ENCODE data around the gene FGGY.
"Not testable (repeated sequence)": the region's sequence is repeated elsewhere in the genome, so short reads cannot be mapped to it uniquely, and the experiment has no call there.

FGGY gene

DNA sequence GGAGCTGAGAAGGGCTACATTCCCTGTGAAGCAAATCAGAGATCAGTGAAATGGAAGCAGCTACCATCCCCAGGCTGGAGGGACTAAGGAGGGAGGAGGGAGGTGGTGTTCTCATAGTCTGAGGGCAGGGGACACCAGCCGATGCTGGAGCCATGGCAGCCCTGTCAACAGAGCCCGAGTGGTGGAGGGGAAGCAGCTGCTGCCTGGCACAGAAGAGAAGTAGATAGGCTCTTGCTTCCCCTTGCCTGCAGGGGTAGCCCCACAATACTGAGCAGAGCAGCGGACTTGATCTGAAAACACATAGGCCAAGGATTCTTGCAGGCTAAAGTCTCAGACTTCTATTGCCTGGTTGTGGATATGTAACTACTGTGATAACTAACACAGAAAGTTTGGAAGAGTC lies 255.1 kb downstream of the FGGY start:
- Histone ChIP-seq H3K36me3 (ENCODE audit: insufficient read depth, low read length) (no peaks in the 10 kb centered on the region), H3K27ac (no peak overlapping the region), H3K4me3 (no peak overlapping the region), H3K9me3 (ENCODE audit: low read depth, low read length) (no peaks in the 10 kb centered on the region), H3K9ac (ENCODE audit: insufficient read length) (no peak overlapping the region)
- TF ChIP-seq EZH2 (IDR thresholded peaks at IDR 0.05) (no peak), POLR2AphosphoS5 (IDR thresholded peaks at IDR 0.05; ENCODE audit: borderline replicate concordance, low read depth, low read length) (no peak), FOXP2 (optimal IDR thresholded peaks at IDR 0.05; ENCODE audit: control extremely low read depth, extremely low read length, insufficient read depth) (no peak)
- no peak for DNase-seq (ENCODE audit: low read depth, low spot score)

DNA sequence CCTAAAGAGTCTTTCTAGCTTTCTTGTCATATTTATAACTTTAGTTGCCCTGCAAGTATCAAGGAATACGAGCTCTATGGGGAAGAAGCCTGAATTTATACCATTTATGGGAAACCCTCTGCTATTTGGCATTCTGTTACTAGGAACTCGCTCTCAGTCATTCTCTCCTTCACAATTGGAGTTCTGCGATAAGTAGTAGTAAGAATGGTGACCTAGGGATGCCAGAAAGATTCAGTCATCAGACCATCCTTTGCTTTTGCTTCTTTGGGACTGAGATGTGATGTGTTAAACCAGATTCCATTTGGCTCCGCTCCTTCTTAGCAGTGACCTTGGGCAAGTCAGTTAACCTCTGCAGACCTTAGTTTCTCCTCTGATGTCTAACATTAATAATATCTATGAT lies 256.5 kb downstream of the FGGY start:
- no peak overlapping the region for H3K9ac ChIP-seq (ENCODE audit: insufficient read length)
- no peak overlapping the region for H3K27ac ChIP-seq
- H3K9me3 ChIP-seq (ENCODE audit: low read depth, low read length), result no peaks in the 10 kb centered on the region
- no peak overlapping the region for H3K4me3 ChIP-seq
- DNase-seq (ENCODE audit: low read depth, low spot score), result no peak
- H3K36me3 ChIP-seq (ENCODE audit: insufficient read depth, low read length), result no peaks in the 10 kb centered on the region
- TF ChIP-seq POLR2AphosphoS5 (IDR thresholded peaks at IDR 0.05; ENCODE audit: borderline replicate concordance, low read depth, low read length) (no peak), EZH2 (IDR thresholded peaks at IDR 0.05) (no peak), FOXP2 (optimal IDR thresholded peaks at IDR 0.05; ENCODE audit: control extremely low read depth, extremely low read length, insufficient read depth) (no peak)

DNA sequence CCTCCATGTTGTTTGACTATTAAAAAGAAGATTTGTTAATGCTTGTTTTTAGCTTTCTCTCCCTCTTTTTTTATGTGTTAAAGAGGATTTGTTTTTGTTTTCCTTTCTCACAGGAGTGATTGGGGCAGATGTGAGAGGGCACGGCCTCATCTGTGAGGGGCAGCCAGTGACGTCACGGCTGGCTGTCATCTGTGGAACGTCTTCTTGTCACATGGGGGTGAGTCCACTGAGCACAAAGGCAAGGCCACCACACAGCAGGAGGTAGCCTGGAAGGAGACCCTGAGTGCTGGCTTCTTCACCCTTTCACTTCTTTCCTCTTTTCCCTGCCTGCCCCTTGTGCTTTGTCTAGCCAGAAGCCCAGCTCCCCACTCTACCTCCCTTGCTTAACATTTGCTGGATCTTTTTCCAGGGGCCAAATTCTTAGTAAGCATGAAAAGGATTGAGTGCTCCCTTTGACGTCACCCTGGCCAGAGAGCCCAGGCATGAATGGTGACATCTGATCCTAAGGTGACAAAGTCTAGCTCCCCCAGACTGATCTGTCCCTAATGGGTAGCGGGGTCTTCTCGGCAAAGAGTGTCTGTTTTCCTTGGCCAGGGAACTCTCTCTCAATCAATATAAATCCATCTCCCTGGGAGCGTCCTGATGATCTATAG lies 257.2 kb downstream of the FGGY start:
- H3K27ac ChIP-seq, result no peak overlapping the region
- no peak for DNase-seq (ENCODE audit: low read depth, low spot score)
- H3K4me3 ChIP-seq, result no peak overlapping the region
- TF ChIP-seq FOXP2 (optimal IDR thresholded peaks at IDR 0.05; ENCODE audit: control extremely low read depth, extremely low read length, insufficient read depth) (no peak), POLR2AphosphoS5 (IDR thresholded peaks at IDR 0.05; ENCODE audit: borderline replicate concordance, low read depth, low read length) (no peak), EZH2 (IDR thresholded peaks at IDR 0.05) (no peak)
- H3K9ac ChIP-seq (ENCODE audit: insufficient read length), result no peak overlapping the region
- no peaks in the 10 kb centered on the region for H3K36me3 ChIP-seq (ENCODE audit: insufficient read depth, low read length)
- H3K9me3 ChIP-seq (ENCODE audit: low read depth, low read length), result no peaks in the 10 kb centered on the region

DNA sequence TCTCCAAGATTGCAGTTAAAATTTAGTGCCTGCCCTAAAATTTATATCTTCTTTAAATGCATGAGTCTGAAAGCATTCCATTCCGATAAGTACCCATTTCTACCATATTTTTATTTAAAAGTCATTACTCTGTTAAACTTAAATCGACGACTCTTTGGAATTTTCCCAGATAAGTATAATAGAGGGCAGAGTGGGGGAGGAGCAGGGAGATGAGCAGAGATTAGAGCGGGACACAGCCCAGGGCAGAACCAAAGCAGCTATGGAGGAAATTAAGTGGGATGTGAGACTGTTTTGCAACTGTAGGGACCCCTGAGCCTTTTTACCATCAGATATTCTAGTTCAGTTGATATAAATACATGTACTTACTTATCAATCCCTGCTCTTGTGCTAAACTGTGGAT lies 257.9 kb downstream of the FGGY start:
- Histone ChIP-seq H3K36me3 (ENCODE audit: insufficient read depth, low read length) (no peaks in the 10 kb centered on the region), H3K27ac (no peak overlapping the region), H3K4me3 (no peak overlapping the region), H3K9ac (ENCODE audit: insufficient read length) (no peak overlapping the region), H3K9me3 (ENCODE audit: low read depth, low read length) (no peaks in the 10 kb centered on the region)
- no peak for DNase-seq (ENCODE audit: low read depth, low spot score)
- TF ChIP-seq EZH2 (IDR thresholded peaks at IDR 0.05) (no peak), POLR2AphosphoS5 (IDR thresholded peaks at IDR 0.05; ENCODE audit: borderline replicate concordance, low read depth, low read length) (no peak), FOXP2 (optimal IDR thresholded peaks at IDR 0.05; ENCODE audit: control extremely low read depth, extremely low read length, insufficient read depth) (no peak)

DNA sequence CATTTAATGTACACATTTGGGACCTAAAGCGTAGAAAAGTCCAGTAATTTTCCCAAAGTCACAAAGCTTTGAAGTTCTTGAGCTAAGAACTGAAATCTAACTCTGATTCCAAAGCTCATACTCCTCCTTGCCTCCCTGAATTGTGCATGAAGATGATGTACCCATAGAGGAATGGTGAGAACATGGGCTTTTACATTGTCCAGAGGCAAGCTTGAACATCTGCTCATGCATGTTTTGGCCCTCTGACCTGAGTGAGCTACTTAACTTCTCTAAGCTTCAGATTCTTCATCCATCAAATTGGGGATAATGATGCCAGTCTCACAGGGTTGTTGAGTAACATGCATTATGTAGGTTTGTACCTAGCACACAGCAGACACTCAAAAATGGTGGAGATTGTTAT lies 259.5 kb downstream of the FGGY start:
- no peak overlapping the region for H3K9ac ChIP-seq (ENCODE audit: insufficient read length)
- DNase-seq (ENCODE audit: low read depth, low spot score), result no peak
- no peak overlapping the region for H3K4me3 ChIP-seq
- TF ChIP-seq POLR2AphosphoS5 (IDR thresholded peaks at IDR 0.05; ENCODE audit: borderline replicate concordance, low read depth, low read length), result no peak
- TF ChIP-seq FOXP2 (optimal IDR thresholded peaks at IDR 0.05; ENCODE audit: control extremely low read depth, extremely low read length, insufficient read depth), result no peak
- no peak for TF ChIP-seq EZH2 (IDR thresholded peaks at IDR 0.05)
- no peaks in the 10 kb centered on the region for H3K9me3 ChIP-seq (ENCODE audit: low read depth, low read length)
- H3K27ac ChIP-seq, result no peak overlapping the region
- no peaks in the 10 kb centered on the region for H3K36me3 ChIP-seq (ENCODE audit: insufficient read depth, low read length)

DNA sequence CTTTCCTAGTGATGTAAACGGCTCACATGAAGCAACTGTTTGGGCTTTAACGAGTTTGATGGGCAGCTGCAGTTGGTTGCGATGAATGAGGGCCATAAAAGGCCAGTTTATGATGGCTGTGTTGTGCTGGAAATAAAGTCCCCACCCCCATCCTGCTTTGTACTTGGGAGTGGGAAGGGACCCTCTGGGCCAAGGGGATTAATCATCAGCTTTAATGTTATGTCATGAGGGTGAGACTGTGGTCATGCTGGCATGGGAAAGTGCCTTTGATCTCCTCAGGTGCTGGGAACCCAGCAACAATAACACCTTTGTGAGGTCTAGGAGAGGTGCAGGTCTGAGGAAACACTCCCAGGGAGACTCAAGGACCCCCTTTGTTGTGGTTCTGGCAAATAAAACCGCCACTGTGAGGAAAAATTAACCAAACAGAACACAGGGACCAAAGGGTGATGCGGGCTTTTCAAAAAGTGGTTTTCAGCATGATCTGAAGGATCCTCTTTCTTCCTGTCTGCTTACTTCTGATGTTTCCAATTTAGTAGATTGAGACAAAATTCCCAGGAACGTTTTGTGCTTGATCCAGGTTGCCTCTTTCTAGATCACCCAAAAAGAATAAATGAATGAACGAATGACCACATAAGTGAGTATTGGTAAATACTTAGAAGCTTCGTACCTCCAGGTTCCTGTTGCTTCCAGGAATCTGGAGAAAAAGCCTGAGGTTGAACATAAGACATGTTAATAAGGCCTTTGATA lies 260.1 kb downstream of the FGGY start:
- H3K9ac ChIP-seq (ENCODE audit: insufficient read length), result no peak overlapping the region
- no peaks in the 10 kb centered on the region for H3K36me3 ChIP-seq (ENCODE audit: insufficient read depth, low read length)
- DNase-seq (ENCODE audit: low read depth, low spot score), result no peak
- H3K4me3 ChIP-seq, result no peak overlapping the region
- no peak overlapping the region for H3K27ac ChIP-seq
- no peaks in the 10 kb centered on the region for H3K9me3 ChIP-seq (ENCODE audit: low read depth, low read length)
- no peak for TF ChIP-seq POLR2AphosphoS5 (IDR thresholded peaks at IDR 0.05; ENCODE audit: borderline replicate concordance, low read depth, low read length)
- no peak for TF ChIP-seq EZH2 (IDR thresholded peaks at IDR 0.05)
- TF ChIP-seq FOXP2 (optimal IDR thresholded peaks at IDR 0.05; ENCODE audit: control extremely low read depth, extremely low read length, insufficient read depth), result no peak

- no peaks in the 10 kb centered on the region for H3K9me3 ChIP-seq (ENCODE audit: low read depth, low read length)
- no peak overlapping the region for H3K4me3 ChIP-seq
- H3K27ac ChIP-seq, result no peak overlapping the region
- no peaks in the 10 kb centered on the region for H3K36me3 ChIP-seq (ENCODE audit: insufficient read depth, low read length)
- no peak for TF ChIP-seq FOXP2 (optimal IDR thresholded peaks at IDR 0.05; ENCODE audit: control extremely low read depth, extremely low read length, insufficient read depth)
- no peak for TF ChIP-seq POLR2AphosphoS5 (IDR thresholded peaks at IDR 0.05; ENCODE audit: borderline replicate concordance, low read depth, low read length)
- no peak for TF ChIP-seq EZH2 (IDR thresholded peaks at IDR 0.05)
- DNase-seq (ENCODE audit: low read depth, low spot score), result no peak
- no peak overlapping the region for H3K9ac ChIP-seq (ENCODE audit: insufficient read length)
Observed at GRCh38 chr1:59557549-59557885, 260.6 kb downstream of the FGGY start.

DNA sequence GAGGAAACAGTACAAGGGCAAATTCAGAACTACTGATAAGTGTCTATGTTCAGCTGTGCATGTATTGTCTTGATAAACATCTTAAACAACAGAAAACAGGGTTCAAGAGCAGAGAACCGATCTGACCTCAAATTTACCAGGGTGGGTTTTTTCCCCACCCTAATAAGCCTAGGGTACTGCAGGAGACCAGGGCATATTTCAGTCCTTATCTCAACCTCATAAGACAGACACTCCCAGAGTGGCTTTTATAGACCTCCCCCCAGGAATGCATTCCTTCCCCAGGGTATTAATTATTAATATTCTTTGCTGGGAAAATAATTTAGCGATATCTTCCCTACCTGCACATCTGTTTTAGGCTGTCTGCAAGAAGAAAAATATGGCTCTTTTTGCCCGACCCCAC lies 261.7 kb downstream of the FGGY start:
- not testable (repeated sequence) for H3K36me3 ChIP-seq (ENCODE audit: insufficient read depth, low read length); DNase-seq (ENCODE audit: low read depth, low spot score); H3K9ac ChIP-seq (ENCODE audit: insufficient read length); H3K9me3 ChIP-seq (ENCODE audit: low read depth, low read length); H3K27ac ChIP-seq; H3K4me3 ChIP-seq
